OCI-LY1 (cell line): ENCODE results near the gene NEK6.

Source experiments
- EZH2 ChIP-seq: fragments of 200-600 bp; sonication (generic), shearing (Covaris generic); IDR thresholded peaks from 2 replicates; pipeline ENCODE4 v1.8.0; 2017; ENCODE audit warnings: borderline replicate concordance, mixed run types, mild to moderate bottlenecking, antibody characterized with exemption, low read length, moderate library complexity, mixed read lengths
- TF ChIP-seq, protein P1 (sequence below): fragments of 200-600 bp; sonication (generic), shearing (Covaris generic); IDR thresholded peaks from 2 replicates; pipeline ENCODE4 v1.5.1; 2017; ENCODE audit warnings: mild to moderate bottlenecking, antibody characterized with exemption, low read length, moderate library complexity, mixed read lengths

DNA sequence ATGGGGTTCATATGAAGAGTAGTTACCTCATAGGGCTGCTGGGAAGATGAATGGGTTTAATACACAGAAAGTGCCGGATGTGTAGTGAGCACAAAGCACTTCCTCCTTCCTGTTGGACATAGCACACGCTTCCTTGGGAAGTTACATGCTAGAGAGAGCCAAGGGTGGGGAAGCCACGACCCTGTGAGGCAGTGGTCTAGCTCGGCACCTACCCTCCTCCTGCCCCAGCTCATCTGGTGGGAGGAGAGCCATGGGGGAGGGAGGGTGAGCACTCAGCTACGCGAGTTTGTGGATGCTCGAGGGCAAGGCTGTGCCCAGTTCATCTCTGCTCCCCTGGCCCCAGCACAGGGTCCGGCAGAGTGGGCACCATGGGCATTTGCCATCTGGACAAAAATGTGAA, 43.6 kb upstream of the NEK6 start:
- TF ChIP-seq, protein P1, sequence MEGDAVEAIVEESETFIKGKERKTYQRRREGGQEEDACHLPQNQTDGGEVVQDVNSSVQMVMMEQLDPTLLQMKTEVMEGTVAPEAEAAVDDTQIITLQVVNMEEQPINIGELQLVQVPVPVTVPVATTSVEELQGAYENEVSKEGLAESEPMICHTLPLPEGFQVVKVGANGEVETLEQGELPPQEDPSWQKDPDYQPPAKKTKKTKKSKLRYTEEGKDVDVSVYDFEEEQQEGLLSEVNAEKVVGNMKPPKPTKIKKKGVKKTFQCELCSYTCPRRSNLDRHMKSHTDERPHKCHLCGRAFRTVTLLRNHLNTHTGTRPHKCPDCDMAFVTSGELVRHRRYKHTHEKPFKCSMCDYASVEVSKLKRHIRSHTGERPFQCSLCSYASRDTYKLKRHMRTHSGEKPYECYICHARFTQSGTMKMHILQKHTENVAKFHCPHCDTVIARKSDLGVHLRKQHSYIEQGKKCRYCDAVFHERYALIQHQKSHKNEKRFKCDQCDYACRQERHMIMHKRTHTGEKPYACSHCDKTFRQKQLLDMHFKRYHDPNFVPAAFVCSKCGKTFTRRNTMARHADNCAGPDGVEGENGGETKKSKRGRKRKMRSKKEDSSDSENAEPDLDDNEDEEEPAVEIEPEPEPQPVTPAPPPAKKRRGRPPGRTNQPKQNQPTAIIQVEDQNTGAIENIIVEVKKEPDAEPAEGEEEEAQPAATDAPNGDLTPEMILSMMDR = no peak
- no peak for TF ChIP-seq EZH2
